ENCODE measurements around the gene AMER3. TPM values are rescaled to one million over a fixed set of nuclear protein-coding genes. Genes with fewer than 3 reads are reported as not detected.

AMER3 gene
- total RNA-seq, 1 experiment from 2014 or later = not detected

Other genes with a start within 250 kb of the AMER3 start
- gene POTEI, start 246.2 kb upstream of the AMER3 start, total RNA-seq (2014; rRNA removed; shearing (Covaris generic)) = 0.31 and 0.33 TPM in 2 replicates
- not detected in 2 replicates for gene CFC1B, start 234.3 kb upstream of the AMER3 start, total RNA-seq (2014; rRNA removed; shearing (Covaris generic))
- gene CFC1, start 156.0 kb upstream of the AMER3 start, total RNA-seq (2014; rRNA removed; shearing (Covaris generic)) = not detected in 2 replicates
- gene POTEJ, start 144.1 kb upstream of the AMER3 start, total RNA-seq (2014; rRNA removed; shearing (Covaris generic)) = not detected in 2 replicates
- gene GPR148, start 26.5 kb upstream of the AMER3 start, total RNA-seq (2014; rRNA removed; shearing (Covaris generic)) = not detected in 2 replicates
- 0.72 and 1.2 TPM in 2 replicates for gene ARHGEF4, start 81.4 kb downstream of the AMER3 start, total RNA-seq (2014; rRNA removed; shearing (Covaris generic))

Data from HT1080 (cell line).